DMS153 treated with DMSO at 0.1 percent for 48 hours (cell line): ENCODE results near the gene BRCC3.

ENCODE experiments used
- DNase-seq: peaks from one replicate; lab custom pipeline; 2025; ENCODE audit not compliant: unreplicated experiment; lab: John Stamatoyannopoulos, UW

The BRCC3 gene

GRCh38 chrX:155056877-155057792, 14.2 kb upstream of the BRCC3 start:
- DNase-seq: peak; percentile 12

- DNase-seq: no peak
Measured at GRCh38 chrX:155061760-155062159, 9.5 kb upstream of the BRCC3 start.

GRCh38 chrX:155065035-155065734, 6.1 kb upstream of the BRCC3 start:
- no peak for DNase-seq

DNA sequence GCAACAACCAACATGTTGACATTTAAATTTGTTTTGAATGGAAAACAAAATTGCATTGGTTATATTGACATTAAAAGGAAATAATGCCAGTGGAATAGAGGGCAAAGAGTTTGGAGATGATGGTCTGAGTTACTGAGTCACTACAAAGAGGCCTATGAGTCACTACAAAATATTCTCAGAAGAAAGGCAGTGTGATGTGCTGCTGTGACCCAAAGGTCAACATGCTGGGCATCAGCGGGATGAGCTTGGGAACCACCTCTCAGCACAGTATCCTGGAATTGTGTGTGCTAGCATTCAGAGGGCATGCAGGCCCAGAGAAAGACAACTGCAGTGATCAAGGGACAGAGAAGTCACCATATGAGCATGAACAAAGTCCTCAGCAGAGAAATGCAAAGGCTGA, 3.1 kb upstream of the BRCC3 start:
- no peak for DNase-seq

DNA sequence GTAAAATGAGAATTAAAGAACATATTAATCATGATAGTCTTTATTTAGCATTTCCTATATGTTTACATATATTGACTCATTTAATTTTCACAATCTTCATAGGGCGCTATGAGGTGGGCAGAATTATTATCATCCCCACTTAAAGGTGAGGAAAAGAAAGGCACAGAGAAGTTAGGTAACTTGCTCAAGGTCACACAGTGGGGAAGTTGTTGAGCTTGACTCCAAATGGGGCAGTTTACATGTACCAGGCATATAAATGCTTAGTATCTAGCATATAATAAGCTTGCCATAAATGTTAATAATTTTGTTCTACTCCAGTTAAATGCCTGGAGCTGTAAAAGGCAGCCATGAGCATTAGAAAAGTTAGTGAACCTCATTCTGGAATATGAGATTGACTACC, 1.9 kb upstream of the BRCC3 start:
- no peak for DNase-seq

GRCh38 chrX:155070038-155070437, 1.3 kb upstream of the BRCC3 start:
- DNase-seq: no peak

DNA sequence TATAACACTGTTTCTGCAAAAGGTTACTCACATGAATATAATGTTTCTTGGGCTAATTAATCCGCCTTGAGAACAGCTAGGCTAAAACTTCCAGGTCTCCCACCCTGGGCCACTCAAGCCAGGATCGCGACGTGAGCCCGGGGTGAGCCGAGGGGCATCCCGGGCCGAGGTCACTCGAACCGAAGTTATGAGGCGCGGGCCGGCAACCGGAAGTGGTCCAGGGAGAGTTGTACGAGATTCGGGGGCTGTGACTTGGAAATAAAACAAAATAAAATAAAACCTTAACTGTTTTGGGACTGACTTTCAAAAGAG, 689 bp upstream of the BRCC3 start:
- DNase-seq: no peak

GRCh38 chrX:155071694-155072280, 479 bp downstream of the BRCC3 start:
- DNase-seq: no peak

DNA sequence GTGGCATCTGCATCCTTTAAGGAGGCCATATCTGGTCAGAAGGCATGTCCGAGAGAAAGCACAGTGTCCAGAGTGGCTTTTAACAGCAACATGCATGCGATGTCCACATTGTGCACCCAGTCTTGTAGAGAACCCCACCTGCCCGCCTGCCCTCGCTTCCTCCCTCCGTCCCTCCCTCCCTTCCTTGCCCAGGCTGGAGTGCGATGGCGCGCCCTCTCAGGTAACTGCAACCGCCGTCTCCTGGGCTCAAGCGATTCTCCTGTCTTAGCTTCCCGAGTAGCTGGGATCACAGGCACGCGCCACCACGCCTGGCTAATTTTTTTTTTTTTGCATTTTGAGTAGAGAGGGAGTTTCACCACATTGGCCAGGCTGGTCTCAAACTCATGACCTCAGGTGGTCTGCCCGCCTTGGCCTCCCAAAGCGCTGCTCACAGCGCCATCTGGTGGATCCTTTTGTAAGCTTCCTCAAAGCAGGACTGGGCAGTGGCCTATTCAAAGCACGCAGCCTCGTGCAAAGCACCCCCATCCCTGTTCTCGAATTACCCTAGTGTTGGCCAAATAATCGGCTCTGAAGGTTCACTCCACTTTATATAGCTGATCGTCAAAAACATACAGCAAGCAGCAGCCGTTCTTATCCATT, 15.0 kb downstream of the BRCC3 start:
- DNase-seq: no peak

- no peak for DNase-seq
Measured at GRCh38 chrX:155086961-155087735, 15.8 kb downstream of the BRCC3 start.

DNA sequence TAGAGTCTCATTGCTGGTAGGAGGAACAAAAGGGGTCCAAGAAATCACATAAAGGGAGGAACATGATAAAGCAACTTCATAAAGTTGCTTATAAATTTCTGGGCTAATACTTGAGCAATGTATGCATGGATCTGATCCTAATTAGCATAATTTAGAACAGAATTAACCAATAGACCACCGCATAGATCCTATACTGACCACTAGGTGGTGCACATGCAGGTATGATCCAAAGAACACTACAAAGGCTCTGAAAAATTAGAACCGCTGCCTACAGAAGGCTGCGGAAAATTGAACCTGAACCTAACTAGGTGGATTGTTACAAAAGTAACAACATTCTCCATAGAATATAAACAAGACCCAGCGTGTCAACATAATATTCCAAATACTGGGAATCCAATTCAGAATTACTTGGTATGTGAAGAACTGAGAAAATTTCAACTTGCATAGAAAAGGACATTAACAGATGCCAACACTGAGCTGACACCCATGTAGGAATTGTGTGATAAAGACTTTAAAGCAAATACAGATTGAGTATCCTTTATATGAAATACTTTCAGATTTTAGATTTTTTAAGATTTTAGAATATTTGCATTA, 23.3 kb downstream of the BRCC3 start:
- DNase-seq: peak; percentile 24

DNA sequence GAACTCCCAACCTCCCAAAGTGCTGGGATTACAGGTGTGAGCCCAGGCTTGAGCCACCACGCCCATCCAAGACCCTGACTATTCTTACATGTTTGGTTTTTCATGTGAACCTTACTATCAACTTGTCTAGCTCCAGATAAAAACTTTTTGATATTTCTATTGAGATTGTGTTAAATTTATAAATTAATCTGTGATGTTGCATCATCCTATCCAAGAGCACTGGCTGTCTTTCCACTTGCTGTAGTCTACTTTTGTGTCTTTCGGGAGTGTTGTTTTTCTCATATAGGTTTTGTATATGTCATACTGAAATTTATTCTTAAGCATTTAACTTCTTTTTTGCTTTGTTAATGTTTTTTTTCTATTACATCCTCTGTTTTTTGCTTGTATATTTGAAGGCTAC, 34.6 kb downstream of the BRCC3 start:
- no peak for DNase-seq

DNA sequence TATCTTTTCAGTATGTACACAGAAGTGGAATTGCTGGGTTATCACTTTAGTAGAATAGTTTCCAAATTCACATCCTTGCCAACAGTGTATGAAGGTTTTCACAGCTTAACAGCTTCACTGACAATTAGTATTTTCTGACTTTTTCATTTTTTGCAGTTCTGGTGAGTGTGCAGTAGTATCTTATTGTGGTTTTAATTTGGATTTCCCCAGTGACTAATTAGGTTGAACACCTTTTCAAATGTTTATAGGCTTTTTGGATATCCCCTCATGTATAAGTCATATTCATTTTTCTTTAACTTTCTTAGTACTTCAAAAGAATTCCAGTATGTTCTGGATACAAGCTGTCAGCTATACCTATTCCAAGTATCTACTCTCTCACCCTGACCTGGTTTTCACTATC, 37.1 kb downstream of the BRCC3 start:
- DNase-seq: no peak

- DNase-seq: no peak
Measured at GRCh38 chrX:155112171-155112570, 40.9 kb downstream of the BRCC3 start.

GRCh38 chrX:155113097-155113496, 41.8 kb downstream of the BRCC3 start:
- no peak for DNase-seq

DNA sequence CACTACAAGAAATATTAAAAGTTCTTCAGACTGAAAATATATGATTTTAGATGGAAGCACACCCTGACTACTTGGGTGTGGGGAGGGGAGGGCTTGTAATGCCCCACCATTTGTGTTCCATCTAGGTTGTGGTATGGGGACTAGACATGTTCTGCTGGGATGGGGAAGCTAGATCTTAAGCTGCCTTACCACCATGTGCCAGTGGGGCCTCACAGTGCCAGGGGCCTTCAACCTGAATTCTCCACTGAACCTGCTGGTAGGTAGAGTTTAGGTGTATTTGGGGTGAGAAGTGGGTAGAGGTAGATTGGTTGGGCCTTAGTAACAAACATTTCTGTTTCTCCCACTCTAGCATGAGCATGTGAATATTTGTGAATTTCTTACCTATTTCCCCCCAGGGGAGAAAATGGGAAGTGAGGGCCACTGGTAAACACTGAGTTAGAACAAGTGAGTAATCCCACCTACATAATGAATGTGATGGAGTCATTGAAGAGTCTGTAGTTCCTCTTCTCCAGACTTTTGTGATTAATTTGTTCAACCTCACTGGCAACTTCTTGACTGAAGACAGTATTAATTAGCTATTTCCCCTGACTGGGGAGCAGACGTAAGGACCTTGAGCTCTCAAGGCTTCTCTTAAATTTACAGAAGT, 44.0 kb downstream of the BRCC3 start:
- DNase-seq: no peak

DNA sequence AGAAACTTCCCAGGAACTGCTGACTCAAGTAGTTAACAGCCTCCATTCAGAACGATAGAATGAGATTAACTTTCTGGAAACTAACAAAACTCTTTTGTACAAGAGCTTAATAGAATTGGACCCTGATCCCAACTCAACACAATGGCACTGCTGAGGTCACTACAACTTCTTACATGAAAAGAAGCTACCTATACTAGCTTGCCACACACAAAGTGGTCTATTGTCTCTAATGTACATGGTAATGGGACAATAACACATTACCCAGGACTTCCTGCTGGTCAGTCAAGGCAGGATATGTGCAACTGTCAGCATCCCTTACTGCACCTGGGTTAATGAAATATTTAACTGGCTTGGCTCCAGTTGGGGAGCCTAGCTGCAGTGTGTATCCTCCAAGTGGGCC, 56.2 kb downstream of the BRCC3 start:
- DNase-seq: no peak

- DNase-seq: no peak
Measured at GRCh38 chrX:155127940-155128339, 56.6 kb downstream of the BRCC3 start.

DNA sequence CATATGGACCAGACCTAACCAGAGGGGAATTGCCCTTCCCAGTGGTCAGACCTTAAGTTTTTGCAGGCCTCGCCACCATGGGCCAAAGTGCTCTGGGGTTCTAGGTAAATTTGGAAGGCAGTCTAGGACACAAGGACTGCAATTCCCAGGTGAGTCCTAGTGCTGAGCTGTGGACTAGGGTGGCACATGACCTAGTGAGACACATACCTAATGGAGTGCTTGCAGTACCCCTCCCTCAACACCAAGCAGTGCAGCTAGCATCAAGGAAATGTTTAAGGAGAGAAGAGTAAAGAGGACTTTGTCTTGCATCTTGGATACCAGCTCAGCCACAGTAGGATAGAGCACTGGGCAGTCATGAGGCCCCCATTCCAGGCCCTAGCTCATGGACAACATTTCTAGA, 60.8 kb downstream of the BRCC3 start:
- no peak for DNase-seq

DNA sequence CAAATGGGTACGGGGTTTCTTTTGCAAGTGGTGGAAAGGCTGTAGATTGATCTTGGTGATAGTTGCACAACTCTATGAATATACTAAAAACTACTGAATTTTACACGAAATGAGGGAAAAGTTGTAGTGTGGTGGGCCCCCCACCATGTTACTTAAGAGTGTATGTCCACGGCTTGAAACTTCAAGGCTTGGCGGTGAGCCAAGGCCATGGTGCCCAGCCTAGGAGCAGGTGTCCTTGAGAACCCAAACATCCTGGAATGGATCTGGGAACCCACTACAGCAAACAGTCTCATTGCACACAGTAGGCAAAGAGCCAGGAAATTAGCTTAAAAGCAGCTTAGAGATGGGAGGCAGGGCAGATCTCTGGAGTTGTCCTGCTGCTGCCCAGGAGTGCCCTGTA, 62.9 kb downstream of the BRCC3 start:
- no peak for DNase-seq
